Head of caudate nucleus (tissue), 42 donors: ENCODE measurements around the gene SYPL2.
"Not testable (repeated sequence)": the region's sequence is repeated elsewhere in the genome, so short reads cannot be mapped to it uniquely, and the experiment has no call there.

Experiments
- DNase-seq, 42 donors: peaks; one replicate each; pipeline versions ENCODE4 v3.0.0 to v3.0.0-alpha.2; 2020 to 2021; ENCODE audit warnings: mixed read lengths in 7 of 42
- intact Hi-C: fragments of 100-400 bp; cut with DNase I; formaldehyde crosslinking; loops from one replicate; pipeline ENCODE4 v1.15.0; 2022

The SYPL2 gene

DNA sequence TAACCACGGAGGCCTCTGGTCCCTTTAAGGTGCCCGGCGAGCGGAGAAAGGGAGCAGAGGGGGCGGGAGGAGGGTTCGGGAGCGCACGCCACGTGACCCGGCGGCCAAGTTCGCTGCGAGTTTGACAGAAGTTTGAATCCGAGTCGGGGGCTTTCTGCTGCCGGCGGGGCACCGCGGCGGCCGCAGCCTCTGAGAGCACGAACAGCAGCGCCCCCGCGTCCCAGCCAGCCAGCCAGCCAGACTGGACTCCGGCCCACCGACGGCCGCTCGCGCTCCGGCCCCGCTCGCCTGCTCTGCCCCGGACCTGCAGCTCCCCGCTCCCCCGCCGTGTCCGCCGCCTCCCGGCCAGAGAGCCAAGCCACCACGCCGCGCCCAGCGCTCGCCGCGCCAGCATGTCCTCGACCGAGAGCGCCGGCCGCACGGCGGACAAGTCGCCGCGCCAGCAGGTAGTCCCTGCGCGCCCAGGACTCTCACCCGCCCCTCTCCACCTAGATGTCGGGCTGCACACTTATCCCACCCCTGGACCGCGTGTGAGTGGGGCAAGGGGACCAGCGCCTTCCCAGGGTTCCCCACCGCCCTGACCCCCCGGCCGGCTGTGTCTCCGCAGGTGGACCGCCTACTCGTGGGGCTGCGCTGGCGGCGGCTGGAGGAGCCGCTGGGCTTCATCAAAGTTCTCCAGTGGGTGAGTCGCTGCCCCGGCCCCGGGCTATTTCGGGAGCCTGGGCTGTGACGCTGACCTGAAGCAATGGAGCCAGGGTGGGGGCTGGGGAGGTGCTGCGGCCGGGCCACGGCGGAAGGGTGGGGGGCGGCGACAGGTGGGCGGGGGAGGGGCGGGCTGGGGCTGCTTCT lies at the start of gene SYPL2:
SYPL2 (plus strand) TSS at position 95 of the 849 bp plus-strand sequence; CDS start at position 393, 298 bp downstream.
- intact Hi-C loops = no loop called here
- DNase-seq = peak in 38 of 42 donors; percentile 9 to 76 (median 40)

DNA sequence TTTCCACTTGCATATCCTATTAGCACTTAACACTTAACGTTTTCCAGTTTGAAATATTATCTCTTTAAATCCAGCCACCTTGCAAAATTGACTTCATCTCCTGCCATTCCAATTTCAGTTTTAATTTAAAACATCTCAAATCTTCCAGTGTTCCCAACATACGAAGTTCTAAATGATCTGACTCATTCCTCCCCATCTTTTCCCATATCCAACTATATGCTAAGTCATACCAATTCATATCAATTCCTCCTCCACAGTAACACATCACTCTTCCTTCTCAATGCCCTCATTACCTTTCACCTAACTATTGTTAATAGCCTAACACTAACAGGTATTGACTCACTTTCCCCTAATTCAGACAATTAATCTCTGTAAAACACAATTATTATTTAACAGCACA lies 42.8 kb upstream of the SYPL2 start:
- intact Hi-C loops = no loop called here
- no peak for DNase-seq

DNA sequence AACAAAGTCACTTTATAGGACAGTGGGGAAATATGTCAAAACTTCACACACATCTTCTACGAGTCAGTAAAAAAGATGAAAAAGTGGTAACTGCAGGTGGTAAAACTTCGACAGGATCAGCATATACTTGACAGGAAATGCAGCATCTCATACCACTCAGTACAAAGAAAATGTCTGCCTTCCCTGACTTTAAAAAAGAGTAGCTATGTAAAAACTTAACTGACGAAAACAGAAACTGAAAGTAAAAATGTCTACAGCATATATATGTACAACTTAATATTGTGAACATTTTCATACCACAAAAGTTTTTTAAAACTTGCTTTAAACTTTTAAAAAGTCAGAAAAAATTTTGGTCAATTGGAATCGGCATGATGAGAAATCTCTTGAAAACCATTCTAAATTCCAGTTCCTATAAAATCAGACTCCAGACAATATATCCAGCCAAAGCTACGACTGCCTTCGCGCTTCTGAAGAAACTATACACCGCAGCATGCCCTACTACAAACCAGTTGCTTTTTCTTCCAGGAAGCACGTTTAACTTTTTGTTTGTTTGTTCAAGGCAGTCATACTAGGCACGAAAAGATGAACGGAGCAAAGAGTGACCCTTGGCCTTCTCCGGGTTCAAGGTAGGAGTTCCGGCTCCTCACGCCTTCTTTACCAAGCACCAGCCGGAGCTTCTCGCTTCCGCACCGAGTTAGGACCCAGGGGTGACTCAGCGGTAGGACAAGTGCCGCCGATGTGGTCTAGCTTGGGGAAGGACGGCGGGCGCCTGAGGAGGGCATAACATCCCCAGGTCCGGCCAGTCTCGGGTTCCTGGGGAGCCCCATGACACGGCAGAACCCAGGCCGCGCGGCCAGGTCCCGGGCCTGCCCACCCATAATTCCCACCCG lies 40.7 kb upstream of the SYPL2 start:
- DNase-seq = peak in 4 of 42 donors; percentile 5 to 31 (median 22)
- intact Hi-C loops = loop anchor here (5.0 kb wide), 2 partner anchors 57 to 107 kb away; partner anchors contain the start of gene ATXN7L2

DNA sequence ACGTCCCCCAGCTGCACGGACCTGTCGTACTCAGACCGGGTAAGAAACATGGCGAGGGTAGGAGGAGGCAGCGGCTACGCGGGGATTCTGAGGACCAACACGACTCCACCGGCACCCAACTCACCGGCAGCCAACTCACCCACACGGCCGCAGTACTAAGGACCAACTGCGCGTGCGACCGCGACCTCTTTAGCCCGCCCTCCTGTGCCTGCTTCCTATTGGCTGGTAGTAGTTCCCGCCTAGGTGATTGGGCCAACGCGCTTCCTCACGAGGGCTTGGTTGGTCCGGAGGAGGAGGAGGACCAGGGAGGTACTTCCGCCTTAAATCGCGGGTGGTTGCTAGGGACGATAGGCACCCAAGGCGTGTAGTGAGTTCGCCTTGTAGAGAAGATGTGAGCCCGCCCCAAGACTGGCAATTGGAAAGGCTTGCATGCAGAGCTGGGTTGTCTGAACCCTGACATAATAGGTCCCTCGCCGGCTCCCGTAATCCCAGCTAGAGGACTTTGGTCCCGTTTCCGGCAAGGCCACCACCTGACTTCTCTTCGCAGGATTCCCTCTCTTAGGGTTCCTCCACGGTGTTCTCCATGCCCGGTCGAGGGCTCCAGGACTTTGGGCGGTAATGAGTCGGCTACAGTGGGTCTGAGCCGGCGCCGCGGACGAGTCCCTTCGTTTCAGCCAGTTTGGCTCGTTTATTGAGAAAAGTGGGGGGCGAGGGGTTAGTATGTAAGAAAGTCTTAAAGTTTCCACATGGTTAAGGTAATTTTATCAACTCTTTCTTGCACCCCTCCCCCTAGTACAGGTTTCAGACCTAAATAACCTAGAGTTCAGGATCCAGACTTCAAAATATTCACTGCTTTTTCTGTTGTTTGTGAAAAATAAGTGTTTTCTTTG lies 39.8 kb upstream of the SYPL2 start, which contains the start of gene PSMA5:
PSMA5 (minus strand) TSS at position 168 of the 890 bp plus-strand sequence; CDS start at position 50, 118 bp downstream.
- peak; percentile 93 to 99 (median 97) for DNase-seq
- intact Hi-C loops = loop anchor here (5.0 kb wide), 2 partner anchors 56 to 106 kb away; partner anchors contain the start of gene ATXN7L2

DNA sequence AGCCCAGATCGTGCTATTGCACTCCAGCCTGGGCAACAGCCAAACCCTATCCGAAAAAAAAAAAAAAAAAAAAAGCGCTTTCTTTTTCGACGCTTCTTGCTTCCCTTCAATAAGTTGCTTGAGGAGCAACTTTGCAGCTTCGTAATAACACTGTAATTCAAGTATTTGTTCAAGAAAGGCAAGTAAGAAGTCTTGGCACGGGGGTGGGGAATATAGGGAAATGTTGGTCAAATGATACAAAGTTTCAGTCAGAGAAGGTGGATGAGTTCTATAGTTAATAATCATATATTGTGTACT lies 39.2 kb upstream of the SYPL2 start:
- DNase-seq = no peak
- intact Hi-C loops = loop anchor here (5.0 kb wide), 2 partner anchors 55 to 105 kb away; partner anchors contain the start of gene ATXN7L2

DNA sequence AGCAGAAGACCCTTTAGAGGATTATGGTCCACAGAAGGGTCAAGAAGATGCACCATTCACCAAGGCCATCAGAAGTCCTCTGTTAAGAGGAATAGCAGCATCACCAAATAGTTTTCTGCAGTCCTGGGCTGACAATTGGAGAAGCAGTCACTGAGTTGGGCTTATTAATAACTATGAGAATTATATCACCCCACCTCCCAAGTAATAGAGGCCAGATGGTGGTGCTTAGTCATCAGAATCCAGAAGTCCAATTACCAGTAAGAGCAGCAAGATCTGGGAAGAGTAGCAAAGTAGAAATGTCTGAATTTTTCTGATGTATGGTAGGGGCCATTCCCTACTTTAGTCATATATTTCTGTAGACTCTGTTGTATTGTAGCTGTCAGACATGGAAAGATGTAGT lies 34.0 kb upstream of the SYPL2 start:
- intact Hi-C loops = no loop called here
- DNase-seq = no peak

DNA sequence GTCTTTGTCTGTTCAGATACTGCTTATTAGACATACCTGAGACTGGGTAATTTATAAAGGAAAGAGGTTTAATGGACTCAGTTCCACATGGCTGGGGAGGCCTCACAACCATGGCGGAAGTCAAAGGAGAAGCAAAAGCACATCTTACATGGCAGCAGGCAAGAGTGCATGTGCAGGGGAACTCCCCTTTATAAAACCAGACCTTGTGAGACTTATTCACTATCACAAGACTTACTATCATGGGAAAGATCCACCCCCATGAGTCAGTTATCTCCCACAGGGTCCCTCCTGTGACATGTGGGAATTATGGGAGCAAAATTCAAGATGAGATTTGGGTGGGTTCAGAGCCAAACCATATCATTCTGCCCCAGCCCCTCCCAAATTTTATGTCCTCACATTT lies 33.0 kb upstream of the SYPL2 start:
- intact Hi-C loops = no loop called here
- no peak for DNase-seq

DNA sequence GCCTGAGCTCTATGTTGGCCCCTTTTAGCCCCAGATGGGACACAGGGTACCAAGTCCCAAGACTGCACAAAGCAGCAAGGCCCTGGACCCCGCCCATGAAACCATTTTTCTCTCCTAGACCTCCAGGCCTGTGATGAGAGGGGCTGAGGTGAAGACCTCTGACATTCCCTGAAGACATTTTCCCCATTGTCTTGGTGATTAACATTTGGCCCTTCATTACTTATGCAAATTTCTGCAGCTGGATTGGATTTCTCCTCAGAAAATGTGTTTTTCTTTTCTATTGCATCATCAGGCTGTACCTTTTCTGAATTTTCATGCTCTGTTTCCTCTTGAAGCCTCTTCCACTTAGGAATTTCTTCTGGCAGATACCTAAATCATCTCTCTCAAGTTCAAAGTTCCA lies 31.9 kb upstream of the SYPL2 start:
- intact Hi-C loops = no loop called here
- DNase-seq = no peak

DNA sequence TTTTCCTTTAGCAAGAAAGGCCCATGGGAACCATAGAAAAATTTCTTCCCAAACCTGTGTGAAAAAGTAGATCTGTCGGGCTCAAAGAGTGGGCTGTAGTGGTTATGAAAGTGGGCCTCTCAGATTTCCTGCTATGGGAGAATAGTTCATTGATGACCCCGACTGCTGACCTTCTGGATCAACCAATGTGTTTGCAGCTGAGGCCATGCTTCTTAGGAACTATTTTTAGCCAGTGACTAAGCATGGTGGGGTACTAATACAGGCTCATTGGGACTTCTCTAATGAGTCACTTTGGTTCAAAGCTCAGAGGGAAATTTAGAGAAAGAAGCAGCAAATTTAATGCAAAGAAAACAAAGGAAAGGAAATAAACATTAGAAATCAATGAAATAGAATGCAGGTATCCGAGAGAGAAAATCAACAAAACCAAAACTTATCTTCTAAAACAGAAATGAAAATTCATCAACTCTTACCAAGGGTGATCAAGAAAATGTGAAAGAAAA lies 27.5 kb upstream of the SYPL2 start:
- no peak for DNase-seq
- intact Hi-C loops = no loop called here

DNA sequence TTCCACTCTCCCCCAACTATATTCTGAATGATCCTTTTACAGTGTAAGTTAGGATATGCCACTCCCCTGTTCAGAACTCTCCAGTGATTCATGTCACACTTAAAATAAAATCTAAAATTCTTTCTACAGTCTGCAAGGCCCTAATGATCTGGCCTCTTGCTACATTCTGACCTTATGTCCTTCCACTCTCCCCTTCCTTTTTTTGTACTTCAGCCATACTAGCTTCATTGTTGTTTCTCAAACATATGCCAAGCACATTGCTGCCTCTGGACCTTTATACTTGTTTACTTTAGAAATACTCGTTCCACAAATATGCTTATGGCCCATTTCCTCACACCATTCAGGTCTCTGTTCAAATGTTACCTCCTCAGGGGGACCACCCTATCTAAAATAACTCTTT lies 25.3 kb upstream of the SYPL2 start:
- intact Hi-C loops = no loop called here
- DNase-seq = no peak

DNA sequence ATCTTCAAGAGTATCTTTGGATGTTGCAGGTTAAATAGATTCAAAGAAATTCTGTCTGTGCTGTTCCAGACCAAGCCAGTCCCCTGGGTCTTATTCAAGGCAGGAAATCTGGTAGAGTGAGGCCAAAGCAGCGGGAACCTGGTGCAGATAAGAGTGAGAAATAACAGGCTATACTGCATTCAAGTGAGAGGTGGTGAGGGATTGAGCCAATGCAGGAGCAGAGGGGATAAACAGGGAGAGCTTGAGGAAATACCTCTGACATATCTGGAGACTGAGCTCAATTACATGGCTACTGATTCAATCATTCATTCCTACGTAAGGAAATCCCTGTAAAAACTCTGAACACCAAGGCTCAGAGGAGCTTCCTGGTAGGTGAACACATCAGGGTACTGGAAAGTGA lies 22.9 kb upstream of the SYPL2 start:
- intact Hi-C loops = no loop called here
- no peak for DNase-seq

DNA sequence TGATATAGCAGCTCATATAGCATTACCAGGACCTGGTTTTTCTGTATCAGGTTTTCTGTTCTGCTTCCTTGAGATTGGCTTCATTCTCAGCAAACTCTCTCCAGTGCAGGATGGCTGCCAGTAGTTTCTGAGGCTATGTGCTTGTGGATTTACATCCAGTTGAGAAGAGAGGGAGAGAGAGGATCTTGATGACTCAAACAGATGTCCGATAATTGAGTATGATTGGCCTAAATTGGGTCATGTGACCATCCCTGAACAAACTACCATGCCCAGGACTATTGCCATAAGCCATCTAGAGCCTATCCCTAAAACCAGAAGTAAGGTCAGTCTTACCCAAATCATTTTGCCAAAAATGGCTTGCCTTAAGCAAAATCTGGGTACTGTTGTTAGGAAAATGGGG lies 22.0 kb upstream of the SYPL2 start:
- intact Hi-C loops = no loop called here
- no peak for DNase-seq

DNA sequence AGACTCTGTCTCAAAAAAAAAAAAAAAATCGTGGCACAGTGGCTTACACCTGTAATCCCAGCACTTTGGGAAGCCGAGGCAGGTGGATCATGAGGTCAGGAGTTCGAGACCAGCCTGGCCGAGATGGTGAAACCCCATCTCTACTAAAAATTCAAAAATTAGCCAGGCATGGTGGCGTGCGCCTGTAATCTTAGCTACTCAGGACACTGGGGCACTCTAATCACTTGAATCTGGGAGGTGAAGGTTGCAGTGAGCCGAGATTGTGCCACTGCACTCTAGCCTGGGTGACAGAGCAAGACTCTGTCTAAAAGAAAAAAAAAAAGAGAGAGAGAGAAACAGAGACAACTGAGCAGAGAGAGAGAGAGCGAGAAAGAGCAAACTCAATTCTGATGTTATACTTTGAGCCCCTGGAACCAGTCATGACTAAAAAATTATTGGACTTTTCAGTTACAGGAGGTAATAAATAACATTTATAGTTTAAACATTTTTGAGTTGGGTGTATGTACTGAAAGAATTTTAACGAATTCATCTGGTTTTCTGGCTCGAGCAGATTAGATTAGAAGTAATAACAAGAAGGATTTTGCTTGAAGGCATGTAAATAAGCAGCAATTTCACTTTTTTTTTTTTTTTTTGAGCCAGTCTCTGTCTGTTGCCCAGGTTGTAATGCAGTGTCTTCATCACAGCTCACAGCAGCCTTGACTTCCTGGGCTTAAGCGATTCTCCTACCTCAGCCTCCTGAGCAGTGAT lies 20.2 kb upstream of the SYPL2 start:
- intact Hi-C loops, DNase-seq: not testable (repeated sequence)

DNA sequence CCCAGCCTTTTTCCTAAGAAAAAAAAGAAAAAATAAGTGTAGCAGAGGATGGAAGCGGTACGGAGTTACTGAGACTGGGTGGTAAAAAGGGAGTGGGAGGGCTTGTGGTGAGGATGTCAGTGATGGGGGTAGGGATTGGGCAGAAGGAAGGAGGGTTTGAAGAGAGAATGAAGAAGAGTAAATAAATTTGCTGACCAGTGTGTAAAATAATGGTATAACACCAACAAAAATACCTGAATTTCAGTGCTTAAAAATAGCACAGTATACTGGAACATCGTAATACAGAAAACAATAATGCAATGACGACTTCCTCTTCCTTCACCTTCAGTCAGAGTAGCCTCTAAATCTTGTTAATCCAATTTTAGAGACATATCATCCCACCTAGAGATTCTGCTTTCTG lies 18.8 kb upstream of the SYPL2 start:
- DNase-seq = no peak
- intact Hi-C loops = no loop called here

DNA sequence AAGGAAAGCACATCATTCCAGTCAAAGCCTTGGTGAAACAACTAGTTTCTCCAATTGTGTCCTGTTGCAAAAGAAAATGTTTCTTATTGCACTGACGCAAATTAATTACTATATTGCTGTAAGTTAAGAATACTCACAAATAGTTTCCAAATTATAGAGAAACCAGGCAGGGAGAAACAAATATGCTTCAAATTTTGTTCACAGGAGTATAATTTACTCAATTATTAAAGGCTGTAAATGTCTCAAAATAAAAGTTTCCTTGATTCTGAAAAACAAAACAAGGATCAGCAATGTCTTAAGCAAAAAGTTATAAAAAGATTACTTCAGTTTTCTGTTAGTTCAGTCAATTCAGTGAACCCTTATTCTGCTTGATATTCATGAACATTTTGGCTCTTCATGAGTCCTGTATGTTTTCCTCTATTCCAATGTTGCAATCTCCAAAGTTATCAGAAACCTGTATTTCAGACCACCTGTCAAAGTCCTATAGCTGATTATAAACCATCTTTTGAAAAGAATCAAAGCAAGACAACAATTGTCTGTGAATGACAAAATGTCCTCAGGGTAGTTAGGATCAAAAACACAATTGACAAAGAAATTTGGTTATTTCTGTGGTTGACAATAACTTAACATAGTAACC lies 11.7 kb upstream of the SYPL2 start:
- intact Hi-C loops = no loop called here
- DNase-seq = no peak

DNA sequence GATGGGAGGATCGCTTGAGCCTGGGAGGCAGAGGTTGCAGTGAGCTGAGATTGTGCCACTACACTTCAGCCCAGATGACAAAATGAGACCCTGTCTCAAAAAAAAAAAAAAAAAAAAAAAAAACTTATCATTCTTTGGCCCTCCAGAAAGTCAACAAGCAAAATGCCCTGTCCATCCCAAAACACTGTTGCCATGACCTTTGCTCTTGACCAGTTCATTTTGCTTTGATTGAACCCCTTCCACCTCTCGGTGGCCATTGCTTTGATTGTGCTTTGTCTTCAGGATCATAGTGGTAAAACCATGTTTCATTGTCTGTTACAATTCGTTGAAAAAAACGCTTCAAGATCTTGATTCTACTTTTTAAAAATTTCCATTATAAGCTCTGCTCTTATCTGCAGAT lies 8.5 kb upstream of the SYPL2 start:
- no peak for DNase-seq
- intact Hi-C loops = no loop called here

DNA sequence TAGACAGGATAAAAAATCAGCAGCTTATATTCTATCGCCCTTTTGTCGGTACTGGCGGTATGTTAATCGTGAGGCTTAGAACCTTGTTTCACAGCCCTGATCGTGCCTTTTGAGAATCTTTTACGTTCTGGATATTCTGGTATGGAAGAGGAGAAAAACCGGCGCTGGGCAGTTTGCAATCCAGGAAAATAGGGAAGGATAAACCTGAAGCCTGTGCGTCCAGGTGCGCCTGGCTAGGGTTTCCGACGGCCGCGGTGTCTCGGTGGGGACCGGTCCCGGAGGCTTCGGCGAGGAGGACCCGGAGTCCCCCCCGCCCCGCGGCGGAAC lies 258 bp upstream of the SYPL2 start:
- intact Hi-C loops = no loop called here

DNA sequence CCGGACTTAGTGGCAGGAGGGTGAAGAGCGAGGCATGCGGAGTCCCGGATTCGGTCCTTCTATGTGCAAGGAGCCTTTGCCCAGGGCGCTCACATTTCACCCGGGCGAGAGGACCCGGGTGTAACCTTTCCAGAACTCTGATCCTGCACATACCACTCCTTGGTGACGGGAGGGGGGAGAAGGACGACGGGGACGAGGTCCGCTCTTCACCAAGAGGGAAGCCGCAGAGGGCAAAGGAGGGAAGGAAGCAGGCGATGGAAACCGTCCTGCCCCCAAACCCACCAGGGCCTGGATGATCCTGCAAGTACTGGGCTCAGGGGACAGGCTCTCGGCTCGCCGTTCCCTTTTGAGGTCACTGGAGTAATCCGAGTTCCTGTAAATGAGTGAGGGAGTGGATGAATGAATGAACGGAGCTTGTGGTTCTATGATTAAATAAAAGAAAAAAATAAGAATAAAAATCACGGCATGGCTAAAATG lies 993 bp downstream of the SYPL2 start:
- DNase-seq = no peak
- intact Hi-C loops = no loop called here

More for the DNA sequence above, 258 bp upstream of the SYPL2 start:
- DNase-seq = no peak
